ENCODE measurements around the gene FEM1B.

FEM1B gene

DNA sequence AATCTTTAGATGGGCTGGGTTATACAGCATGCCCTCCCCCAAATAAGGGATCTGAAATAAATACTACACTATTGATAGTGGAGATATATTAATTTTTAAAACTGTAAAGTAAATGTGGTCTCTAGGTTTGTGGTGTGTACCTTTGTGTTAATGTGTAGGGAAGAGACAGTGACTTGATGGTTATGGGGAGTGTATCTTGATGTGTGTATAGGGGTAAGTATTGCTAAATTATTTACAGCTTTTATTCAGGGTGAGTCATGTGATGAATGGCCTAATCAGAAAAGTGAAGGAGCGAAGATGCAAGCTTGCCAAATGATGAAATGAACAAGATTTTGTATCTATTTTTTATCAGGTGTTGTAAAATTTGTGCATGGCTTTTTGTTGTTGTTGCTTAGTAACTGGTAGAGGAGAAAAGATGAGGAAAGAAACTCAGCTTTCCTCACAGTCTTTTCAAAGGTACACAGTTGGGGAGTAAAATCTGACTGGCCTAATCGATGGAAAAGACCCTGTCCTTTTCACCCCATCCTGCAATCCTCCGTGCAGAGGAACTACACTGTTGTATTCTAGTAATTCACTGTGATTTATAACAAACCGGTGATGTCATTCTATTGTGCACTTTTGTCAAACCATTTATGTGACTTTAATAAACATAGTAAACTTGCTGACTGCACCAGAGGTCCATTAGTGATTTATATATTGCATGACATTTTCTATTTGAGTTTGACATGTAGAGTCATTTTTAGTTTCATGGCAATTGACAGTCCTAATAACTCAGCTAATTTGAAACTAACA is 17.7 kb downstream of the FEM1B start:
- no peaks in the 10 kb centered on the region for H3K27me3 ChIP-seq (ENCODE audit: control insufficient read depth in 2 of 2, insufficient read depth in 2 of 2, low read length in 2 of 2)
- H3K4me3 ChIP-seq (ENCODE audit: low read length in 2 of 2): no peak overlapping the region
- no peaks in the 10 kb centered on the region for H3K9me3 ChIP-seq (ENCODE audit: control insufficient read depth in 2 of 2, low read length in 2 of 2)
- peaks cover 10% of the 10 kb centered on the region in 2 donors for H3K36me3 ChIP-seq (ENCODE audit: control insufficient read depth in 2 of 2, insufficient read depth in 2 of 2, low read length in 2 of 2)
- H3K4me1 ChIP-seq (ENCODE audit: control insufficient read depth in 2 of 2, insufficient read depth in 2 of 2, low read length in 2 of 2): peaks cover 8 to 15% of the 10 kb centered on the region in 2 donors
- H3K27ac ChIP-seq (ENCODE audit: low read depth in 2 of 2, low read length in 2 of 2): no peak overlapping the region
- no peak overlapping the region for H3K9ac ChIP-seq (ENCODE audit: low read depth in 1 of 2, low read length in 2 of 2)

DNA sequence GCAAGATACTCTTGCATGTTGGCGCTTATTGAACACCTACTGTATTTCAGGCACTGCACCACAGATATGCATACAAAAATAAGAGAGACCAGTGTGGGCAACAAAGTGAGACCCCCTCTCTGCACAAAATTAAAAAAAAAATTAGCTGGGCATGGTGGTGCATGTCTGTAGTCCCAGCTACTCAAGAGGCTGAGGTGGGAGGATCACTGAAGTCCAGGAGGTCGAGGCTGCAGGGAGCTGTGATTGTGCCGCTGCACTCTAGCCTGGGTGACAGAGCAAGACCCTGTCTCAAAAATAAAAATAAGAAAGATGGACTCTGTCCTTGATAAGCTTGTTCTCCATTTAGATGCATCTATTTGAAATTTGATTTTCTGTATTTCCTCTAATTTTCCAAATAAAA is 20.8 kb downstream of the FEM1B start:
- H3K4me3 ChIP-seq (ENCODE audit: low read length in 2 of 2): no peak overlapping the region
- no peak overlapping the region for H3K9ac ChIP-seq (ENCODE audit: low read depth in 1 of 2, low read length in 2 of 2)
- H3K36me3 ChIP-seq (ENCODE audit: control insufficient read depth in 2 of 2, insufficient read depth in 2 of 2, low read length in 2 of 2): no peaks in the 10 kb centered on the region
- no peak overlapping the region for H3K27ac ChIP-seq (ENCODE audit: low read depth in 2 of 2, low read length in 2 of 2)
- no peaks in the 10 kb centered on the region for H3K27me3 ChIP-seq (ENCODE audit: control insufficient read depth in 2 of 2, insufficient read depth in 2 of 2, low read length in 2 of 2)
- no peaks in the 10 kb centered on the region for H3K9me3 ChIP-seq (ENCODE audit: control insufficient read depth in 2 of 2, low read length in 2 of 2)
- peaks cover 16 to 25% of the 10 kb centered on the region in 2 donors for H3K4me1 ChIP-seq (ENCODE audit: control insufficient read depth in 2 of 2, insufficient read depth in 2 of 2, low read length in 2 of 2)

DNA sequence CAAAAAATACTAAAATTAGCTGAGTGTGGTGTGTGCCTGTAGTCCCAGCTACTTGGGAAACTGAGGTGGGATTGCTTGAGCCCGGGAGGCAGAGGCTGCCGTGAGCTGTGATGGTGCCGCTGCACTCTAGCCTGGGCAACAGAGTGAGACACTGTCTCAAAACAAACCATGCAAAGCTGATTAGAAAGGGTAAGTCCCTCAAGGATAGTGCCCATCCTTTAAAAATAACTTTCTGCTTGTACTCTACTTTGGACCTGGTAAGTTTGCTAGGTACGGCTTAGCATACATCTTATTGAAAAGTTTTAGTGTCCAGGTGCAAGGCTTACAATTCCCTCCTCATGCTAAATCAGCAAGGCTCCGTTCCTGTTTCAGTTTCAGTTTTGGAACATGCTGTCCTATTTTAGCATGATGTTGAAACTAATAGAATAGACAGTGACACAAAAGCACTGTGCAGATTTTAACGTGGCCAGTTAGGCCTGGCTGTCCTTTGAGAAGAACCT is 21.4 kb downstream of the FEM1B start:
- Histone ChIP-seq H3K4me3 (ENCODE audit: low read length in 2 of 2) (peak overlapping the region; percentile 49 to 61), H3K27me3 (ENCODE audit: control insufficient read depth in 2 of 2, insufficient read depth in 2 of 2, low read length in 2 of 2) (no peaks in the 10 kb centered on the region), H3K4me1 (ENCODE audit: control insufficient read depth in 2 of 2, insufficient read depth in 2 of 2, low read length in 2 of 2) (peaks cover 16 to 25% of the 10 kb centered on the region in 2 donors), H3K9me3 (ENCODE audit: control insufficient read depth in 2 of 2, low read length in 2 of 2) (no peaks in the 10 kb centered on the region), H3K27ac (ENCODE audit: low read depth in 2 of 2, low read length in 2 of 2) (peak overlapping the region; percentile 40 to 58), H3K36me3 (ENCODE audit: control insufficient read depth in 2 of 2, insufficient read depth in 2 of 2, low read length in 2 of 2) (no peaks in the 10 kb centered on the region), H3K9ac (ENCODE audit: low read depth in 1 of 2, low read length in 2 of 2) (peak overlapping the region in 1 of 2 donors; percentile 15)

DNA sequence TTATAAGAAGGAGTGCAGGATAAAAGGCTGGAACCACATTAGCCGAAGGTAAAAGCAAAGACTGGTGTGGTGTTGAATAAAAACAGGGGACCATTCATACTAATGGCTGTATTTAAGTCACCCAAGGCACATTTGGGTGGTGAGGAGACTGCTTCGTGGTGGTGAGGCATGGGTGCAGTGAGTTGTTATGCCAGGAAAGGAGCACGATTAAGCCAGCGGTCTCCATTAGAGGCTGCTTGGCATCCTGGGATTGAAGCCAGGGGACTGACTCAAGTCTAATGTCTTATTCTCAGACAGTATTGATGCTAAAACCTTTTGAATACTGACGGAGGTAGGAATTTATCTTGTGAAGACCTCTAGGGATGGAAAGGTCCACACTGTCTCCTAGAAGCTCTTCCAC is 21.9 kb downstream of the FEM1B start:
- no peaks in the 10 kb centered on the region for H3K36me3 ChIP-seq (ENCODE audit: control insufficient read depth in 2 of 2, insufficient read depth in 2 of 2, low read length in 2 of 2)
- no peaks in the 10 kb centered on the region for H3K27me3 ChIP-seq (ENCODE audit: control insufficient read depth in 2 of 2, insufficient read depth in 2 of 2, low read length in 2 of 2)
- H3K9ac ChIP-seq (ENCODE audit: low read depth in 1 of 2, low read length in 2 of 2): peak overlapping the region in 1 of 2 donors; percentile 1
- H3K9me3 ChIP-seq (ENCODE audit: control insufficient read depth in 2 of 2, low read length in 2 of 2): no peaks in the 10 kb centered on the region
- H3K27ac ChIP-seq (ENCODE audit: low read depth in 2 of 2, low read length in 2 of 2): peak overlapping the region; percentile 29 to 52
- peaks cover 16 to 25% of the 10 kb centered on the region in 2 donors for H3K4me1 ChIP-seq (ENCODE audit: control insufficient read depth in 2 of 2, insufficient read depth in 2 of 2, low read length in 2 of 2)
- peak overlapping the region in 1 of 2 donors; percentile 61 for H3K4me3 ChIP-seq (ENCODE audit: low read length in 2 of 2)

DNA sequence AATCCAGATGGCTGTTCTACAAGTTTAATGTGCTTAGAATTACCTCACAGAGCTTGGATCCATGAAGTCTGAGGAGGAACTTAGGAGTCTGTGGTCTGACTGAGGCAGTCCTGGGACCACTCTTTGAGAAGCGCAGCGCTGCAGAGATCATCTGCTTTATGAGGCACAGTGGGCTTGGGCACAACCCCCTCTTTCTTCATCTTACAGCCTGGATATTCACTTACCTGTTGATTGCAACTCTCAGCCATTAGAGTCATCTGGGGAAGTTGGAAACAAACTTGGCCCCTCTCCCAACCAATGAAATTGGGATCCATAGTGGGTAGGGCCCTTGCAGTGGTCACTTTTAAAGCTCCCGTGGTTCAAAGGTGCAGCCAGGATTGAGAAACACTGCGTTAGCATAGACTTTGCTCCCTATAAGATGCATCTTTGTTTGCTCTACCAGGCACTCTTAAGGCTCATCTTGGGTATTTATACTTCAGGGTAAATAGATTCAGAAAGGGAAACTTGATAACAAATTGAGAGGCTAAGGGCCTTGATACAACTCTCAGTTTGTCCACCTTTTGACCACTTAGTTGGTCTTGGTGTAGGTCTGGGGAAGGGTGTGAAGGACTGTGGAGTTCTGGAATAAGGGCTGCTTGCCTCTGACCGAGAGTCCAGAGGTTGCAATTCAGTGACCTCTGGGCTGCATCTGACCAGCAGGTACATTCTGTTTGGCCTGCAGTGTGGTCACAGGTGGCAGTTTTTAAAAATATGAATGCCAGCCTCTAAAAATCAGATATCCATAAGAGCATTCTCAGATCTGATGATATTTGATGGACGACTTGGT is 22.8 kb downstream of the FEM1B start:
- Histone ChIP-seq H3K9me3 (ENCODE audit: control insufficient read depth in 2 of 2, low read length in 2 of 2) (no peaks in the 10 kb centered on the region), H3K9ac (ENCODE audit: low read depth in 1 of 2, low read length in 2 of 2) (no peak overlapping the region), H3K4me3 (ENCODE audit: low read length in 2 of 2) (no peak overlapping the region), H3K36me3 (ENCODE audit: control insufficient read depth in 2 of 2, insufficient read depth in 2 of 2, low read length in 2 of 2) (no peaks in the 10 kb centered on the region), H3K27ac (ENCODE audit: low read depth in 2 of 2, low read length in 2 of 2) (peak overlapping the region; percentile 44 to 53), H3K27me3 (ENCODE audit: control insufficient read depth in 2 of 2, insufficient read depth in 2 of 2, low read length in 2 of 2) (no peaks in the 10 kb centered on the region), H3K4me1 (ENCODE audit: control insufficient read depth in 2 of 2, insufficient read depth in 2 of 2, low read length in 2 of 2) (peaks cover 16 to 25% of the 10 kb centered on the region in 2 donors)

DNA sequence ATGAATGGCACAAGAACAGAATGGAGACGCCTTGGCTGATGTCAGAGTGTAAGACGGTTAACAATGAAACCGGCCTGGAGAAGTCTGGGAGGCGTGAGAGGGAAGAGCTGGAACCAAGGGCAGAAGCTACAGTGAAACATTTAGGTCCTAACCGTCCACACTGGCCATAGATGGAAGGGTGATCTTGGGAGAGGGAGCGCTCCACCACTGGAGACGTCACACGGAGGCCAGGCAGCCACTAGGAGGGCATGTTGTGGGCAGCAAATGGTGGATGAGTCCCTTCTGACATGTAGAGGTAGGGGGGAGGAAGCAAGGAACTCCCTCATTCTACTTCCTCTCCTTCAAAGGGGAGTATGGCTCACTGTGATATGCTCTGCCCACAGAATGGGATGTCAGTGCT is 23.8 kb downstream of the FEM1B start:
- Histone ChIP-seq H3K9ac (ENCODE audit: low read depth in 1 of 2, low read length in 2 of 2) (no peak overlapping the region), H3K4me3 (ENCODE audit: low read length in 2 of 2) (no peak overlapping the region), H3K4me1 (ENCODE audit: control insufficient read depth in 2 of 2, insufficient read depth in 2 of 2, low read length in 2 of 2) (peaks cover 16 to 25% of the 10 kb centered on the region in 2 donors), H3K27me3 (ENCODE audit: control insufficient read depth in 2 of 2, insufficient read depth in 2 of 2, low read length in 2 of 2) (no peaks in the 10 kb centered on the region), H3K9me3 (ENCODE audit: control insufficient read depth in 2 of 2, low read length in 2 of 2) (no peaks in the 10 kb centered on the region), H3K27ac (ENCODE audit: low read depth in 2 of 2, low read length in 2 of 2) (no peak overlapping the region), H3K36me3 (ENCODE audit: control insufficient read depth in 2 of 2, insufficient read depth in 2 of 2, low read length in 2 of 2) (no peaks in the 10 kb centered on the region)

GRCh38 chr15:68302729-68303128 is 25.2 kb downstream of the FEM1B start:
- Histone ChIP-seq H3K4me1 (ENCODE audit: control insufficient read depth in 2 of 2, insufficient read depth in 2 of 2, low read length in 2 of 2) (peaks cover 16 to 25% of the 10 kb centered on the region in 2 donors), H3K27ac (ENCODE audit: low read depth in 2 of 2, low read length in 2 of 2) (no peak overlapping the region), H3K9me3 (ENCODE audit: control insufficient read depth in 2 of 2, low read length in 2 of 2) (no peaks in the 10 kb centered on the region), H3K9ac (ENCODE audit: low read depth in 1 of 2, low read length in 2 of 2) (no peak overlapping the region), H3K27me3 (ENCODE audit: control insufficient read depth in 2 of 2, insufficient read depth in 2 of 2, low read length in 2 of 2) (no peaks in the 10 kb centered on the region), H3K36me3 (ENCODE audit: control insufficient read depth in 2 of 2, insufficient read depth in 2 of 2, low read length in 2 of 2) (no peaks in the 10 kb centered on the region), H3K4me3 (ENCODE audit: low read length in 2 of 2) (no peak overlapping the region)

- no peak overlapping the region for H3K27ac ChIP-seq (ENCODE audit: low read depth in 2 of 2, low read length in 2 of 2)
- H3K4me3 ChIP-seq (ENCODE audit: low read length in 2 of 2): no peak overlapping the region
- H3K9ac ChIP-seq (ENCODE audit: low read depth in 1 of 2, low read length in 2 of 2): no peak overlapping the region
- H3K27me3 ChIP-seq (ENCODE audit: control insufficient read depth in 2 of 2, insufficient read depth in 2 of 2, low read length in 2 of 2): no peaks in the 10 kb centered on the region
- H3K36me3 ChIP-seq (ENCODE audit: control insufficient read depth in 2 of 2, insufficient read depth in 2 of 2, low read length in 2 of 2): no peaks in the 10 kb centered on the region
- H3K4me1 ChIP-seq (ENCODE audit: control insufficient read depth in 2 of 2, insufficient read depth in 2 of 2, low read length in 2 of 2): peaks cover 16 to 25% of the 10 kb centered on the region in 2 donors
- no peaks in the 10 kb centered on the region for H3K9me3 ChIP-seq (ENCODE audit: control insufficient read depth in 2 of 2, low read length in 2 of 2)
These were observed 25.6 kb downstream of the FEM1B start for GRCh38 chr15:68303134-68303533.

GRCh38 chr15:68303560-68304436 is 26.3 kb downstream of the FEM1B start:
- Histone ChIP-seq H3K36me3 (ENCODE audit: control insufficient read depth in 2 of 2, insufficient read depth in 2 of 2, low read length in 2 of 2) (no peaks in the 10 kb centered on the region), H3K27me3 (ENCODE audit: control insufficient read depth in 2 of 2, insufficient read depth in 2 of 2, low read length in 2 of 2) (no peaks in the 10 kb centered on the region), H3K9me3 (ENCODE audit: control insufficient read depth in 2 of 2, low read length in 2 of 2) (no peaks in the 10 kb centered on the region), H3K9ac (ENCODE audit: low read depth in 1 of 2, low read length in 2 of 2) (no peak overlapping the region), H3K27ac (ENCODE audit: low read depth in 2 of 2, low read length in 2 of 2) (no peak overlapping the region), H3K4me1 (ENCODE audit: control insufficient read depth in 2 of 2, insufficient read depth in 2 of 2, low read length in 2 of 2) (peaks cover 16 to 23% of the 10 kb centered on the region in 2 donors), H3K4me3 (ENCODE audit: low read length in 2 of 2) (no peak overlapping the region)

Data from mucosa of rectum (tissue), 2 donors.